GM21390 (cell line): ENCODE results near the gene MCTP2.

ENCODE experiments used
- ATAC-seq: cut with Tn5 transposase; IDR thresholded peaks from one replicate; pipeline ENCODE4 v1.9.1; 2021; ENCODE audit not compliant: unreplicated experiment

The MCTP2 gene

GRCh38 chr15:94381384-94381783 lies 150.0 kb downstream of the MCTP2 start:
- no peak for ATAC-seq

GRCh38 chr15:94383041-94383440 lies 151.7 kb downstream of the MCTP2 start:
- no peak for ATAC-seq

- no peak for ATAC-seq
Measured at GRCh38 chr15:94383706-94384105, 152.3 kb downstream of the MCTP2 start.

- ATAC-seq, result no peak
Measured at GRCh38 chr15:94385441-94385840, 154.1 kb downstream of the MCTP2 start.

- no peak for ATAC-seq
Measured at GRCh38 chr15:94386351-94386750, 155.0 kb downstream of the MCTP2 start.

GRCh38 chr15:94387442-94387841 lies 156.1 kb downstream of the MCTP2 start:
- no peak for ATAC-seq

- peak; percentile 48 for ATAC-seq
Measured at GRCh38 chr15:94387849-94388441, 156.6 kb downstream of the MCTP2 start.

GRCh38 chr15:94395640-94396039 lies 164.3 kb downstream of the MCTP2 start:
- ATAC-seq, result no peak

GRCh38 chr15:94397337-94397736 lies 166.0 kb downstream of the MCTP2 start:
- ATAC-seq, result no peak

GRCh38 chr15:94398001-94398400 lies 166.6 kb downstream of the MCTP2 start:
- ATAC-seq, result no peak

GRCh38 chr15:94400526-94401298 lies 169.4 kb downstream of the MCTP2 start:
- no peak for ATAC-seq

GRCh38 chr15:94403331-94403730 lies 172.0 kb downstream of the MCTP2 start:
- no peak for ATAC-seq

- ATAC-seq, result no peak
Measured at GRCh38 chr15:94404733-94405283, 173.4 kb downstream of the MCTP2 start.

- ATAC-seq, result no peak
Measured at GRCh38 chr15:94411285-94411684, 179.9 kb downstream of the MCTP2 start.

GRCh38 chr15:94411846-94412245 lies 180.5 kb downstream of the MCTP2 start:
- ATAC-seq, result no peak

- ATAC-seq, result peak; percentile 80
Measured at GRCh38 chr15:94412979-94413746, 181.8 kb downstream of the MCTP2 start.

GRCh38 chr15:94414916-94415315 lies 183.6 kb downstream of the MCTP2 start:
- ATAC-seq, result no peak

GRCh38 chr15:94416267-94416666 lies 184.9 kb downstream of the MCTP2 start:
- no peak for ATAC-seq

GRCh38 chr15:94416820-94417219 lies 185.5 kb downstream of the MCTP2 start:
- no peak for ATAC-seq

GRCh38 chr15:94417501-94418293 lies 186.3 kb downstream of the MCTP2 start:
- ATAC-seq, result no peak

- ATAC-seq, result no peak
Measured at GRCh38 chr15:94421706-94422105, 190.3 kb downstream of the MCTP2 start.
